SK-N-SH (cell line): ENCODE results near the gene UCK2. TPM values are rescaled to one million over a fixed set of nuclear protein-coding genes. Genes with fewer than 3 reads are reported as not detected.

ENCODE experiments used
- CTCF ChIA-PET: fragments of 300-600, 350-600 bp; formaldehyde crosslinking; extraction: SDS; loops from one replicate; lab custom pipeline; 2021; lab: Yijun Ruan, JAX
- POLR2A ChIA-PET: fragments of 350-600 bp; sonication (Branson Sonifier 250); formaldehyde crosslinking; extraction: SDS; loops from one replicate; lab custom pipeline; 2020; ENCODE audit warnings: antibody characterized with exemption, inconsistent platforms; lab: Yijun Ruan, JAX
- DNase-seq: peaks from one replicate; pipeline ENCODE4 v3.0.0; 2012
- H2AFZ ChIP-seq: fragments of 200-600 bp; sonication (generic); 2 replicates; pipeline ENCODE4 v1.8.1; 2016; ENCODE audit warnings: antibody characterized with exemption, mild to moderate bottlenecking, low read depth
- H3F3A ChIP-seq: fragments of 200-600 bp; sonication (generic); replicated peaks from 2 replicates; pipeline ENCODE3; 2016; ENCODE audit warnings: antibody characterized with exemption, mild to moderate bottlenecking; ENCODE audit not compliant: insufficient read depth
- H3K27ac ChIP-seq, 2 experiments: fragments of 200-500 bp in 1 of 2; fragments of 200-600 bp in 1 of 2; sonication (Bioruptor generic) in 1 of 2; sonication (generic), shearing (Covaris generic) in 1 of 2; 2 replicates each; pipeline versions ENCODE4 v1.5.1 to v1.6.1; 2014 to 2016; ENCODE audit warnings: low read depth in 2 of 2, inconsistent platforms in 1 of 2, low read length in 1 of 2, mild to moderate bottlenecking in 1 of 2, mixed read lengths in 1 of 2
- H3K27me3 ChIP-seq: fragments of 200-600 bp; sonication (generic), shearing (Covaris generic); 2 replicates; pipeline ENCODE4 v1.6.1; 2016; ENCODE audit warnings: mixed run types; ENCODE audit not compliant: insufficient read depth
- H3K36me3 ChIP-seq, 2 experiments: fragments of 200-500 bp in 1 of 2; fragments of 200-600 bp in 1 of 2; sonication (Bioruptor generic) in 1 of 2; sonication (generic) in 1 of 2; replicated peaks in 1 of 2; 2 replicates each; pipeline versions ENCODE3 to v1.5.1; 2014 to 2016; ENCODE audit warnings: low read length in 1 of 2, mild to moderate bottlenecking in 1 of 2; ENCODE audit not compliant: insufficient read depth in 2 of 2, control insufficient read depth in 1 of 2
- H3K4me1 ChIP-seq, 2 experiments: fragments of 200-500 bp in 1 of 2; fragments of 200-600 bp in 1 of 2; sonication (Bioruptor generic) in 1 of 2; sonication (generic), shearing (Covaris generic) in 1 of 2; 2 replicates each; pipeline versions ENCODE4 v1.5.1 to v1.6.1; 2014 to 2016; ENCODE audit warnings: low read depth in 1 of 2, low read length in 1 of 2, mixed run types in 1 of 2; ENCODE audit not compliant: insufficient read depth in 2 of 2, control insufficient read depth in 1 of 2
- H3K4me2 ChIP-seq: fragments of 200-600 bp; sonication (generic), shearing (Covaris generic); 2 replicates; pipeline ENCODE4 v1.6.1; 2017; ENCODE audit warnings: mixed run types
- H3K4me3 ChIP-seq, 2 experiments: fragments of 200-500 bp in 1 of 2; fragments of 200-600 bp in 1 of 2; sonication (Bioruptor generic) in 1 of 2; sonication (generic), shearing (Covaris generic) in 1 of 2; 2 replicates each; pipeline versions ENCODE4 v1.5.1 to v1.8.1; 2014 to 2016; ENCODE audit warnings: low read depth in 2 of 2, inconsistent platforms in 1 of 2, low read length in 1 of 2, mild to moderate bottlenecking in 1 of 2, mixed read lengths in 1 of 2, moderate library complexity in 1 of 2
- H3K79me2 ChIP-seq: fragments of 200-600 bp; sonication (generic); 2 replicates; pipeline ENCODE4 v1.8.1; 2017; ENCODE audit warnings: mild to moderate bottlenecking; ENCODE audit not compliant: insufficient read depth
- H3K9ac ChIP-seq: fragments of 200-600 bp; sonication (generic); 2 replicates; pipeline ENCODE4 v1.6.1; 2017; ENCODE audit warnings: mixed run types
- H3K9me2 ChIP-seq: fragments of 200-600 bp; sonication (generic); 2 replicates; pipeline ENCODE4 v1.6.1; 2017; ENCODE audit warnings: mixed run types
- H3K9me3 ChIP-seq: fragments of 200-600 bp; sonication (generic); 2 replicates; pipeline ENCODE4 v1.6.1; 2017; ENCODE audit warnings: mixed run types, mild to moderate bottlenecking, moderate library complexity
- H4K20me1 ChIP-seq: fragments of 200-600 bp; sonication (generic); 2 replicates; pipeline ENCODE4 v1.6.1; 2017; ENCODE audit warnings: mild to moderate bottlenecking, mixed run types; ENCODE audit not compliant: insufficient read depth
- CHD2 ChIP-seq: fragments of 150-350 bp; IDR thresholded peaks from 2 replicates; pipeline ENCODE4 v1.6.1; 2018; ENCODE audit warnings: low read length; ENCODE audit not compliant: partially characterized antibody
- ELF1 ChIP-seq: IDR thresholded peaks from 2 replicates; pipeline ENCODE4 v1.4.0; 2012
- EP300 ChIP-seq, 2 experiments: IDR thresholded peaks; 2 replicates each; pipeline versions ENCODE4 v1.4.0 to v1.6.1; 2012; ENCODE audit warnings: borderline replicate concordance in 1 of 2, low read depth in 1 of 2, low read length in 1 of 2
- EZH2phosphoT487 ChIP-seq: fragments of 200-600 bp; sonication (generic); IDR thresholded peaks from 2 replicates; pipeline ENCODE4 v1.6.1; 2017; ENCODE audit warnings: low read depth, mixed run types, mild to moderate bottlenecking, antibody characterized with exemption, moderate library complexity, borderline replicate concordance
- FOSL2 ChIP-seq: IDR thresholded peaks from 2 replicates; pipeline ENCODE4 v1.4.0; 2012; ENCODE audit warnings: low read depth, mild to moderate bottlenecking, moderate library complexity, borderline replicate concordance
- FOXJ3 ChIP-seq: sonication (generic); formaldehyde crosslinking; IDR thresholded peaks from 2 replicates; pipeline ENCODE4 v1.5.1; 2020; ENCODE audit warnings: mild to moderate bottlenecking, missing genetic modification reagents
- FOXM1 ChIP-seq: IDR thresholded peaks from 2 replicates; pipeline ENCODE4 v1.4.0; 2012; ENCODE audit warnings: low read depth, mild to moderate bottlenecking
- GABPA ChIP-seq: IDR thresholded peaks from 2 replicates; pipeline ENCODE4 v1.4.0; 2012; ENCODE audit warnings: low read depth, mild to moderate bottlenecking
- JUND ChIP-seq: IDR thresholded peaks from 2 replicates; pipeline ENCODE4 v1.4.0; 2012
- MXI1 ChIP-seq: IDR thresholded peaks from 2 replicates; pipeline ENCODE4 v1.6.1; 2012; ENCODE audit warnings: mild to moderate bottlenecking, low read depth, low read length, improper control_type of control experiment
- NRF1 ChIP-seq: IDR thresholded peaks from 2 replicates; pipeline ENCODE4 v1.6.1; 2012; ENCODE audit warnings: low read depth, mild to moderate bottlenecking, low read length
- RCOR1 ChIP-seq: fragments of 150-350 bp; IDR thresholded peaks from 2 replicates; pipeline ENCODE4 v1.6.1; 2017; ENCODE audit warnings: antibody characterized with exemption, low read length
- SIN3A ChIP-seq: IDR thresholded peaks from 2 replicates; pipeline ENCODE4 v1.6.1; 2012; ENCODE audit warnings: low read depth, mild to moderate bottlenecking, low read length, moderate library complexity, borderline replicate concordance
- TAF1 ChIP-seq: IDR thresholded peaks from 2 replicates; pipeline ENCODE4 v1.6.1; 2012; ENCODE audit warnings: low read depth, mild to moderate bottlenecking, low read length, moderate library complexity, borderline replicate concordance
- TCF12 ChIP-seq: IDR thresholded peaks from 2 replicates; pipeline ENCODE4 v1.4.0; 2012
- WGBS: methylation state at CpG from one replicate; pipeline ENCODE4 v1.1.6; 2017; ENCODE audit warnings: low lambda C conversion rate; 5-methylcytosine and 5-hydroxymethylcytosine counted together
- polyA plus RNA-seq, 3 experiments: library from polyadenylated mRNA; depleted of rRNA; stranded (reverse); fragments of >200 nt; gene quantifications; 2 replicates each; pipeline ENCODE4 v1.2.3, GENCODE V29; 2012
- TF ChIP-seq, protein P1 (sequence below): fragments of 200-600 bp; sonication (generic); IDR thresholded peaks from 2 replicates; pipeline ENCODE4 v1.6.1; 2017; ENCODE audit warnings: antibody characterized with exemption, mild to moderate bottlenecking, moderate library complexity
- TF ChIP-seq, protein P2 (sequence below): IDR thresholded peaks from 2 replicates; pipeline ENCODE4 v1.4.0; 2012; ENCODE audit warnings: low read depth, borderline replicate concordance
- TF ChIP-seq, protein P3 (sequence below): fragments of 150-350 bp; IDR thresholded peaks from 2 replicates; pipeline ENCODE4 v1.6.1; 2016; ENCODE audit warnings: mild to moderate bottlenecking, low read depth, low read length
- TF ChIP-seq, protein P4 (sequence below): IDR thresholded peaks from 2 replicates; pipeline ENCODE4; 2012
- TF ChIP-seq, protein P5 (sequence below): IDR thresholded peaks from 2 replicates; pipeline ENCODE4 v1.4.0; 2012; ENCODE audit warnings: low read depth, borderline replicate concordance

UCK2 gene
- polyA plus RNA-seq, 1 of the 3 experiments (the other 2 are of a cell fraction): 53.7 TPM

DNA sequence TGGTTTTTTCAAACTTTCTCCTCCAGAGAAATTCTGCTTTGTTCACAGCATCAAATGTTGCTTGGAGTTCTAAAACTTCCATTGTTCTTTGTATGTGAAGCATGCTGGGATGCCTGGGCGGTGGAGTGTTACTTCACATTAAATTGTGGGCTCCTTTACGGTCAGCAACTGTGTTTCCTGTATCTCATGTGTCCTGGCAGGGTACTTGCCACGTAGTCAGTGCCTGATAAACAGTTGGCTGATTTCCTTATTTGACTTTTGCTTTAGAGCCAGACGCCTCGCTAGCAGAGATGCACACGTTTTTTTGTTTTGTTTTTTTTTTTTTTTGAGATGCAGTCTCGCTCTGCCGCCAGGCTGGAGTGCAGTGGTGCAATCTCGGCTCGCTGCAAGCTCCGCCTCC lies 96.7 kb downstream of the UCK2 start:
- H3K9ac ChIP-seq: no peak overlapping the region
- no peaks in the 10 kb centered on the region for H3K36me3 ChIP-seq
- 70% methylated on average over 11 of the region's 11 CpGs for WGBS
- H4K20me1 ChIP-seq: no peaks in the 10 kb centered on the region
- H3K9me2 ChIP-seq: no peaks in the 10 kb centered on the region
- POLR2A ChIA-PET: interaction anchor here (0.7 kb wide), 1 partner anchor 471 kb away, joined by 5 read pairs; no protein-coding TSS in a partner anchor
- no peaks in the 10 kb centered on the region for H3K27me3 ChIP-seq
- H3F3A ChIP-seq: no peaks in the 10 kb centered on the region
- no peaks in the 10 kb centered on the region for H3K4me1 ChIP-seq
- TF ChIP-seq EP300 (IDR thresholded peaks at IDR 0.05; ENCODE audit: borderline replicate concordance in 1 of 2, low read depth in 1 of 2, low read length in 1 of 2) (no peak), TAF1 (no peak), FOXM1 (no peak), FOSL2 (no peak), FOXJ3 (CRISPR knock-in tag) (no peak), EZH2phosphoT487 (no peak), RCOR1 (no peak), MXI1 (no peak), ELF1 (no peak), JUND (no peak), TCF12 (no peak), GABPA (no peak), NRF1 (no peak), CHD2 (no peak), SIN3A (no peak)
- TF ChIP-seq, protein P1, sequence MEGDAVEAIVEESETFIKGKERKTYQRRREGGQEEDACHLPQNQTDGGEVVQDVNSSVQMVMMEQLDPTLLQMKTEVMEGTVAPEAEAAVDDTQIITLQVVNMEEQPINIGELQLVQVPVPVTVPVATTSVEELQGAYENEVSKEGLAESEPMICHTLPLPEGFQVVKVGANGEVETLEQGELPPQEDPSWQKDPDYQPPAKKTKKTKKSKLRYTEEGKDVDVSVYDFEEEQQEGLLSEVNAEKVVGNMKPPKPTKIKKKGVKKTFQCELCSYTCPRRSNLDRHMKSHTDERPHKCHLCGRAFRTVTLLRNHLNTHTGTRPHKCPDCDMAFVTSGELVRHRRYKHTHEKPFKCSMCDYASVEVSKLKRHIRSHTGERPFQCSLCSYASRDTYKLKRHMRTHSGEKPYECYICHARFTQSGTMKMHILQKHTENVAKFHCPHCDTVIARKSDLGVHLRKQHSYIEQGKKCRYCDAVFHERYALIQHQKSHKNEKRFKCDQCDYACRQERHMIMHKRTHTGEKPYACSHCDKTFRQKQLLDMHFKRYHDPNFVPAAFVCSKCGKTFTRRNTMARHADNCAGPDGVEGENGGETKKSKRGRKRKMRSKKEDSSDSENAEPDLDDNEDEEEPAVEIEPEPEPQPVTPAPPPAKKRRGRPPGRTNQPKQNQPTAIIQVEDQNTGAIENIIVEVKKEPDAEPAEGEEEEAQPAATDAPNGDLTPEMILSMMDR: no peak
- TF ChIP-seq, protein P2, sequence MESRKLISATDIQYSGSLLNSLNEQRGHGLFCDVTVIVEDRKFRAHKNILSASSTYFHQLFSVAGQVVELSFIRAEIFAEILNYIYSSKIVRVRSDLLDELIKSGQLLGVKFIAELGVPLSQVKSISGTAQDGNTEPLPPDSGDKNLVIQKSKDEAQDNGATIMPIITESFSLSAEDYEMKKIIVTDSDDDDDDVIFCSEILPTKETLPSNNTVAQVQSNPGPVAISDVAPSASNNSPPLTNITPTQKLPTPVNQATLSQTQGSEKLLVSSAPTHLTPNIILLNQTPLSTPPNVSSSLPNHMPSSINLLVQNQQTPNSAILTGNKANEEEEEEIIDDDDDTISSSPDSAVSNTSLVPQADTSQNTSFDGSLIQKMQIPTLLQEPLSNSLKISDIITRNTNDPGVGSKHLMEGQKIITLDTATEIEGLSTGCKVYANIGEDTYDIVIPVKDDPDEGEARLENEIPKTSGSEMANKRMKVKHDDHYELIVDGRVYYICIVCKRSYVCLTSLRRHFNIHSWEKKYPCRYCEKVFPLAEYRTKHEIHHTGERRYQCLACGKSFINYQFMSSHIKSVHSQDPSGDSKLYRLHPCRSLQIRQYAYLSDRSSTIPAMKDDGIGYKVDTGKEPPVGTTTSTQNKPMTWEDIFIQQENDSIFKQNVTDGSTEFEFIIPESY: no peak
- TF ChIP-seq, protein P3, sequence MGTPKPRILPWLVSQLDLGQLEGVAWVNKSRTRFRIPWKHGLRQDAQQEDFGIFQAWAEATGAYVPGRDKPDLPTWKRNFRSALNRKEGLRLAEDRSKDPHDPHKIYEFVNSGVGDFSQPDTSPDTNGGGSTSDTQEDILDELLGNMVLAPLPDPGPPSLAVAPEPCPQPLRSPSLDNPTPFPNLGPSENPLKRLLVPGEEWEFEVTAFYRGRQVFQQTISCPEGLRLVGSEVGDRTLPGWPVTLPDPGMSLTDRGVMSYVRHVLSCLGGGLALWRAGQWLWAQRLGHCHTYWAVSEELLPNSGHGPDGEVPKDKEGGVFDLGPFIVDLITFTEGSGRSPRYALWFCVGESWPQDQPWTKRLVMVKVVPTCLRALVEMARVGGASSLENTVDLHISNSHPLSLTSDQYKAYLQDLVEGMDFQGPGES: no peak
- TF ChIP-seq, protein P4, sequence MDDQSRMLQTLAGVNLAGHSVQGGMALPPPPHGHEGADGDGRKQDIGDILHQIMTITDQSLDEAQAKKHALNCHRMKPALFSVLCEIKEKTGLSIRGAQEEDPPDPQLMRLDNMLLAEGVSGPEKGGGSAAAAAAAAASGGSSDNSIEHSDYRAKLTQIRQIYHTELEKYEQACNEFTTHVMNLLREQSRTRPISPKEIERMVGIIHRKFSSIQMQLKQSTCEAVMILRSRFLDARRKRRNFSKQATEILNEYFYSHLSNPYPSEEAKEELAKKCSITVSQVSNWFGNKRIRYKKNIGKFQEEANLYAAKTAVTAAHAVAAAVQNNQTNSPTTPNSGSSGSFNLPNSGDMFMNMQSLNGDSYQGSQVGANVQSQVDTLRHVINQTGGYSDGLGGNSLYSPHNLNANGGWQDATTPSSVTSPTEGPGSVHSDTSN: no peak
- TF ChIP-seq, protein P5, sequence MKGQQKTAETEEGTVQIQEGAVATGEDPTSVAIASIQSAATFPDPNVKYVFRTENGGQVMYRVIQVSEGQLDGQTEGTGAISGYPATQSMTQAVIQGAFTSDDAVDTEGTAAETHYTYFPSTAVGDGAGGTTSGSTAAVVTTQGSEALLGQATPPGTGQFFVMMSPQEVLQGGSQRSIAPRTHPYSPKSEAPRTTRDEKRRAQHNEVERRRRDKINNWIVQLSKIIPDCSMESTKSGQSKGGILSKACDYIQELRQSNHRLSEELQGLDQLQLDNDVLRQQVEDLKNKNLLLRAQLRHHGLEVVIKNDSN: no peak
- H3K79me2 ChIP-seq: no peaks in the 10 kb centered on the region
- no peak overlapping the region for H3K4me2 ChIP-seq
- no peak overlapping the region for H2AFZ ChIP-seq
- no peak overlapping the region for H3K4me3 ChIP-seq
- DNase-seq: no peak
- H3K27ac ChIP-seq: no peak overlapping the region
- no peaks in the 10 kb centered on the region for H3K9me3 ChIP-seq
- CTCF ChIA-PET: interaction anchor here (0.5 to 9.0 kb wide), 48 partner anchors 9 to 1134 kb away, joined by 3 to 91 read pairs (median 5); partner anchors contain the start of gene ALDH9A1
